GM21786 (cell line): Measurements from ENCODE around the gene NFKBIE.

Source experiments
- ATAC-seq: cut with Tn5 transposase; IDR thresholded peaks from one replicate; pipeline ENCODE4 v1.9.1; 2021; ENCODE audit not compliant: unreplicated experiment

NFKBIE gene

GRCh38 chr6:44260451-44261297 lies 4.7 kb downstream of the NFKBIE start:
- ATAC-seq = no peak

GRCh38 chr6:44260011-44260410 lies 5.3 kb downstream of the NFKBIE start:
- ATAC-seq = no peak

- ATAC-seq = no peak
These were observed 6.4 kb downstream of the NFKBIE start for GRCh38 chr6:44258921-44259320.

GRCh38 chr6:44258325-44258863 lies 7.0 kb downstream of the NFKBIE start:
- no peak for ATAC-seq

GRCh38 chr6:44257753-44258324 lies 7.5 kb downstream of the NFKBIE start:
- ATAC-seq = no peak

GRCh38 chr6:44257025-44257752 lies 8.2 kb downstream of the NFKBIE start, which contains the start of gene SLC35B2:
Gene SLC35B2 (minus strand): TSS chr6:44257528. CDS start chr6:44257410, 118 bp downstream.
- peak; percentile 39 for ATAC-seq

GRCh38 chr6:44256775-44257024 lies 8.7 kb downstream of the NFKBIE start:
- no peak for ATAC-seq

GRCh38 chr6:44255871-44256774 lies 9.2 kb downstream of the NFKBIE start:
- ATAC-seq = no peak

- no peak for ATAC-seq
These were observed 10.1 kb downstream of the NFKBIE start for GRCh38 chr6:44255105-44255808.

- ATAC-seq = no peak
These were observed 10.9 kb downstream of the NFKBIE start for GRCh38 chr6:44254191-44255104.

GRCh38 chr6:44253307-44254101 lies 11.8 kb downstream of the NFKBIE start:
- ATAC-seq = no peak

- ATAC-seq = no peak
These were observed 13.5 kb downstream of the NFKBIE start for GRCh38 chr6:44251576-44252524.

GRCh38 chr6:44250718-44251123 lies 14.6 kb downstream of the NFKBIE start:
- ATAC-seq = no peak

GRCh38 chr6:44250067-44250717 lies 15.2 kb downstream of the NFKBIE start:
- ATAC-seq = no peak

- no peak for ATAC-seq
These were observed 16.1 kb downstream of the NFKBIE start for GRCh38 chr6:44249082-44249748.

GRCh38 chr6:44248579-44248978 lies 16.8 kb downstream of the NFKBIE start:
- no peak for ATAC-seq
